Measurements from ENCODE around the gene GYS1. TPM values are rescaled to one million over a fixed set of nuclear protein-coding genes. Genes with fewer than 3 reads are reported as not detected.

GYS1 gene
- total RNA-seq, 2 donors from 2014 or later: 85.7 to 119 TPM

- Mint-ChIP-seq H3K4me1 (ENCODE audit: low read depth in 2 of 2) (peaks cover 0 to 7% of the 10 kb centered on the region in 2 donors), H3K9me3 (no peaks in the 10 kb centered on the region), H3K27ac (no peak overlapping the region), H3K27me3 (no peaks in the 10 kb centered on the region), H3K4me3 (no peak overlapping the region), H3K36me3 (no peaks in the 10 kb centered on the region)
- no peak for ATAC-seq
- DNase-seq (ENCODE audit: low spot score): no peak
Measured at GRCh38 chr19:49011194-49011593, 18.1 kb upstream of the GYS1 start.

- DNase-seq (ENCODE audit: low spot score) (no peak), ATAC-seq (no peak)
- Mint-ChIP-seq H3K27me3 (no peaks in the 10 kb centered on the region), H3K36me3 (no peaks in the 10 kb centered on the region), H3K4me3 (no peak overlapping the region), H3K27ac (no peak overlapping the region), H3K9me3 (no peaks in the 10 kb centered on the region), H3K4me1 (ENCODE audit: low read depth in 2 of 2) (peaks cover 0 to 4% of the 10 kb centered on the region in 2 donors)
Measured at GRCh38 chr19:49010453-49010852, 17.3 kb upstream of the GYS1 start.

GRCh38 chr19:49009828-49010227 lies 16.7 kb upstream of the GYS1 start:
- H3K27ac Mint-ChIP-seq: no peak overlapping the region
- H3K9me3 Mint-ChIP-seq: no peaks in the 10 kb centered on the region
- no peaks in the 10 kb centered on the region for H3K36me3 Mint-ChIP-seq
- H3K4me3 Mint-ChIP-seq: no peak overlapping the region
- H3K27me3 Mint-ChIP-seq: no peaks in the 10 kb centered on the region
- no peak for DNase-seq (ENCODE audit: low spot score)
- H3K4me1 Mint-ChIP-seq (ENCODE audit: low read depth in 2 of 2): peaks cover 0 to 4% of the 10 kb centered on the region in 2 donors
- no peak for ATAC-seq

DNA sequence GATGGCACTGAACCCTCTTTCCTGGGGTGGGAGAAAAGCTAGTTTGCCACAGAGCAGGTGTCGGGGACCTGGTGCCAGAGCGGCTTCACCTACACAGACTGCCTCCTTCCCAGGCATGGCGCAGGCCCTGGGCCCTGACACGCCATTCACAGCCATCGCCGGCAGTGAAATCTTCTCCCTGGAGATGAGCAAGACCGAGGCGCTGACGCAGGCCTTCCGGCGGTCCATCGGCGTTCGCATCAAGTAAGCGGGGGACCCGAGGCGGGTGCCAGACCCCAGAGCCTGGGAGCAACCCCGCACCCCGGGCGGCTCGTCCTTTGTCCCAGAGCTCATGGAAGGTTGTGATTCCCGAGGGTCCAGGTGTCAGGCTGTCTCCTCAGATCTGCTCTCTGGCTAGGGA lies 13.8 kb upstream of the GYS1 start:
- H3K27me3 Mint-ChIP-seq: no peaks in the 10 kb centered on the region
- no peak for DNase-seq (ENCODE audit: low spot score)
- H3K9me3 Mint-ChIP-seq: no peaks in the 10 kb centered on the region
- H3K4me1 Mint-ChIP-seq (ENCODE audit: low read depth in 2 of 2): peaks cover 0 to 4% of the 10 kb centered on the region in 2 donors
- H3K36me3 Mint-ChIP-seq: no peaks in the 10 kb centered on the region
- peak in 1 of 2 donors; percentile 42 for ATAC-seq
- H3K27ac Mint-ChIP-seq: no peak overlapping the region
- no peak overlapping the region for H3K4me3 Mint-ChIP-seq

- H3K27me3 Mint-ChIP-seq: no peaks in the 10 kb centered on the region
- H3K36me3 Mint-ChIP-seq: no peaks in the 10 kb centered on the region
- no peaks in the 10 kb centered on the region for H3K9me3 Mint-ChIP-seq
- ATAC-seq (no peak), DNase-seq (ENCODE audit: low spot score) (no peak)
- H3K4me3 Mint-ChIP-seq: no peak overlapping the region
- H3K4me1 Mint-ChIP-seq (ENCODE audit: low read depth in 2 of 2): no peaks in the 10 kb centered on the region
- no peak overlapping the region for H3K27ac Mint-ChIP-seq
Measured at GRCh38 chr19:49004964-49005614, 12.0 kb upstream of the GYS1 start.

GRCh38 chr19:49004133-49004532 lies 11.0 kb upstream of the GYS1 start:
- Mint-ChIP-seq H3K36me3 (no peaks in the 10 kb centered on the region), H3K9me3 (no peaks in the 10 kb centered on the region), H3K27me3 (no peaks in the 10 kb centered on the region), H3K4me3 (no peak overlapping the region), H3K4me1 (ENCODE audit: low read depth in 2 of 2) (peaks cover 0 to 6% of the 10 kb centered on the region in 2 donors), H3K27ac (no peak overlapping the region)
- ATAC-seq (no peak), DNase-seq (ENCODE audit: low spot score) (no peak)

DNA sequence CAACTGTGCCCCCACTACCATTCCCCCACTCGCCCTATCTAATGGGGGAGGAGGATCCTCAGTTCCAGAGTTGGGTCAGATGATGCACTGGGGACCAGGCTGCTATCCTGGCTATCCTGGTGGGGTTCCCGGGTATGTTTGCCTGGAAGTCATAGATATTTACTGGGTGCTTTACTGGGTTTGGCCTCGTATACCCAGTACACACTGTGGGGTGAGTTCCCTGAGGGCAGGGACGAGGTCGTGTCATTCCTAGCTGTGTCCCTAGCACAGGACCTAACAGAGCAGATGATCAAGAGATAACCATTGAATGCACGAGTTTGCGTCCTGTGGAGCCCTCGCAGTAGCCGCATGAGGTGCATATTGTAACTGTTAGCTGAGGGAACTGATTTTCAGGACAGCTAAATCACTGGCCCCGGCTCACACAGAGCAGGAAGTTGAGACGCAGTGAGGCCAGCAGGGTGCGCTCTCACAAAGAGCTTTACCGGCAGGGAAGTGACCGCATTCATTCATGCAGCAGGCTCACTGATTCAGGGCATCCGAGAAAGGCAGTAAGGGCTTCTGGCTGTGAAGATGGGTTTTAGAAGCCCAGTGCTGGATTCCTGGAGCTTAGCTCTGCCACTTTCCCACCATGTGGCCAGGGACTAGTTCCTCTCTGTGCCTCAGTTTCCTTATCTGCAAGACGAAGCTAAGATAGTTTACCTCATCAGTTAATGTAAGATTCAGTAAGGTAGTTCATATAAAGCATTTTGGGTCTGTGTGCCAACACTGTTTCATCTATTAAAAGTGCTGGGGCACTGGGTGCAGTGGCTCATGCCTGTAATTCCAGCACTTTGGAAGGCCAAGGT lies 6.6 kb upstream of the GYS1 start:
- ATAC-seq (peak; percentile 77 to 78), DNase-seq (ENCODE audit: low spot score) (peak; percentile 77)
- Mint-ChIP-seq H3K4me3 (no peak overlapping the region), H3K36me3 (no peaks in the 10 kb centered on the region), H3K27me3 (no peaks in the 10 kb centered on the region), H3K9me3 (no peaks in the 10 kb centered on the region), H3K4me1 (ENCODE audit: low read depth in 2 of 2) (peaks cover 7 to 22% of the 10 kb centered on the region in 2 donors), H3K27ac (no peak overlapping the region)

GRCh38 chr19:48997972-48998371 lies 4.9 kb upstream of the GYS1 start:
- ATAC-seq (no peak), DNase-seq (ENCODE audit: low spot score) (no peak)
- no peaks in the 10 kb centered on the region for H3K9me3 Mint-ChIP-seq
- no peak overlapping the region for H3K4me3 Mint-ChIP-seq
- H3K36me3 Mint-ChIP-seq: no peaks in the 10 kb centered on the region
- H3K27me3 Mint-ChIP-seq: no peaks in the 10 kb centered on the region
- peaks cover 18 to 28% of the 10 kb centered on the region in 2 donors for H3K4me1 Mint-ChIP-seq (ENCODE audit: low read depth in 2 of 2)
- no peak overlapping the region for H3K27ac Mint-ChIP-seq

DNA sequence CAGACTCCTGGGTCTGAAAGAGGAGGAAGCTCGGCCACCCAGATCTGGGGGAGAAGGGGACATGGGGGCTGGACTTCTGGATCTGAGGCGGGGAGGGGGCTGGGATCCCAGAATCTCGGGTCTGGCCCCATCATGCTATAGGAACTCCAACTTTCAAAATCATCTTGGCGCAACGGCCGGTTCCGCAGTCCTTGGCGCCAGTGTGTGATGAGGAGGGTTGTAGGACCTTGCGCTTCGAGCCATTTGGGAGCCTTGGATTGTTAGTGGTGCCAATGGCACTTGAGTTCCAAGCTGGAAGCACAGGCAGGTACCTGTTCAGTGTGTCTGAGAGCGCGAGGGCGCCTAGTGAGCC lies 902 bp upstream of the GYS1 start:
- peak overlapping the region; percentile 95 to 96 for H3K27ac Mint-ChIP-seq
- no peak for DNase-seq (ENCODE audit: low spot score)
- no peaks in the 10 kb centered on the region for H3K9me3 Mint-ChIP-seq
- peaks cover 4% of the 10 kb centered on the region for H3K36me3 Mint-ChIP-seq
- H3K4me1 Mint-ChIP-seq (ENCODE audit: low read depth in 2 of 2): peaks cover 34 to 42% of the 10 kb centered on the region in 2 donors
- peak overlapping the region; percentile 99 for H3K4me3 Mint-ChIP-seq
- no peaks in the 10 kb centered on the region for H3K27me3 Mint-ChIP-seq
- no peak for ATAC-seq

DNA sequence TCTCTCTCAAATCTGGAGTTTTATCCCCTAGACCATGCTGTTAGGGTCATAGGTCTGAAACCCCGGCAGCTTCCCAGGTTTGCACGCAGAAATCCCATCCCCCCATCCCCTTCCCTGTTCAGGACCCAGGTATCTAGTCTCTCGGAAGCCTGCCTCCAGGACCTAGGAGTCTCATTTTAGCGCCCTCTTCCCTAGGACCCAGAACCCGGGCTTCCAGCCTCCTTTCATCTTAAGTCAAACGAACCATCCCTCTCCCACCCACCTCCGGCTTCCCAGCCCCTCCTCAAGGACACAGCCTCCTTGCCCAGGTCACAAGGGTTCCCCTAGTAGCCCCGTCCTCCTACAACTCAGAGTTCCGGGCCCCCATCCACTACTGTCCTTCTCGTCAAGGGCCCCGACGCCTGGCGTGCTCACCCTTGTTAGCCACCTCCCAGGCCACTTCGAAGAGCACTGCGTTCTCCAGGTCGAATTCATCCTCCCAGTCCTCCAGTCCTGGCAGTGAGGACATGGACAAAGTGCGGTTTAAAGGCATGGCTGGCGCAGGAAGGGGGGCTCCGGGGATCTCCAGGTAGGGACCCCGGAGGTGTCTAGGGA lies 431 bp downstream of the GYS1 start:
- H3K4me3 Mint-ChIP-seq: peak overlapping the region; percentile 99
- H3K27me3 Mint-ChIP-seq: no peaks in the 10 kb centered on the region
- ATAC-seq (no peak), DNase-seq (ENCODE audit: low spot score) (peak; percentile 63)
- peak overlapping the region; percentile 95 to 96 for H3K27ac Mint-ChIP-seq
- no peaks in the 10 kb centered on the region for H3K9me3 Mint-ChIP-seq
- peaks cover 34 to 41% of the 10 kb centered on the region in 2 donors for H3K4me1 Mint-ChIP-seq (ENCODE audit: low read depth in 2 of 2)
- H3K36me3 Mint-ChIP-seq: peaks cover 8% of the 10 kb centered on the region

- peak overlapping the region; percentile 99 for H3K4me3 Mint-ChIP-seq
- peaks cover 8% of the 10 kb centered on the region for H3K36me3 Mint-ChIP-seq
- H3K4me1 Mint-ChIP-seq (ENCODE audit: low read depth in 2 of 2): peaks cover 34 to 38% of the 10 kb centered on the region in 2 donors
- ATAC-seq (no peak), DNase-seq (ENCODE audit: low spot score) (no peak)
- peak overlapping the region; percentile 95 to 96 for H3K27ac Mint-ChIP-seq
- H3K27me3 Mint-ChIP-seq: no peaks in the 10 kb centered on the region
- no peaks in the 10 kb centered on the region for H3K9me3 Mint-ChIP-seq
Measured at GRCh38 chr19:48991873-48992580, 1.1 kb downstream of the GYS1 start.

GRCh38 chr19:48991011-48991609 lies 2.0 kb downstream of the GYS1 start:
- H3K4me1 Mint-ChIP-seq (ENCODE audit: low read depth in 2 of 2): peaks cover 34 to 37% of the 10 kb centered on the region in 2 donors
- H3K4me3 Mint-ChIP-seq: peak overlapping the region; percentile 10
- no peak for DNase-seq (ENCODE audit: low spot score)
- ATAC-seq: no peak
- peak overlapping the region in 1 of 2 donors; percentile 95 for H3K27ac Mint-ChIP-seq
- no peaks in the 10 kb centered on the region for H3K27me3 Mint-ChIP-seq
- peaks cover 8% of the 10 kb centered on the region for H3K36me3 Mint-ChIP-seq
- H3K9me3 Mint-ChIP-seq: no peaks in the 10 kb centered on the region

- peaks cover 33 to 37% of the 10 kb centered on the region in 2 donors for H3K4me1 Mint-ChIP-seq (ENCODE audit: low read depth in 2 of 2)
- no peak for ATAC-seq
- no peaks in the 10 kb centered on the region for H3K9me3 Mint-ChIP-seq
- DNase-seq (ENCODE audit: low spot score): no peak
- no peaks in the 10 kb centered on the region for H3K27me3 Mint-ChIP-seq
- no peak overlapping the region for H3K4me3 Mint-ChIP-seq
- peak overlapping the region in 1 of 2 donors; percentile 95 for H3K27ac Mint-ChIP-seq
- H3K36me3 Mint-ChIP-seq: peaks cover 8% of the 10 kb centered on the region
Measured at GRCh38 chr19:48990400-48990799, 2.7 kb downstream of the GYS1 start.
